Measurements from ENCODE around the gene APOL5. TPM values are rescaled to one million over a fixed set of nuclear protein-coding genes. Genes with fewer than 3 reads are reported as not detected.

The APOL5 gene
- total and polyA plus RNA-seq, 12 donors = 0.06 TPM; not detected in 11

DNA sequence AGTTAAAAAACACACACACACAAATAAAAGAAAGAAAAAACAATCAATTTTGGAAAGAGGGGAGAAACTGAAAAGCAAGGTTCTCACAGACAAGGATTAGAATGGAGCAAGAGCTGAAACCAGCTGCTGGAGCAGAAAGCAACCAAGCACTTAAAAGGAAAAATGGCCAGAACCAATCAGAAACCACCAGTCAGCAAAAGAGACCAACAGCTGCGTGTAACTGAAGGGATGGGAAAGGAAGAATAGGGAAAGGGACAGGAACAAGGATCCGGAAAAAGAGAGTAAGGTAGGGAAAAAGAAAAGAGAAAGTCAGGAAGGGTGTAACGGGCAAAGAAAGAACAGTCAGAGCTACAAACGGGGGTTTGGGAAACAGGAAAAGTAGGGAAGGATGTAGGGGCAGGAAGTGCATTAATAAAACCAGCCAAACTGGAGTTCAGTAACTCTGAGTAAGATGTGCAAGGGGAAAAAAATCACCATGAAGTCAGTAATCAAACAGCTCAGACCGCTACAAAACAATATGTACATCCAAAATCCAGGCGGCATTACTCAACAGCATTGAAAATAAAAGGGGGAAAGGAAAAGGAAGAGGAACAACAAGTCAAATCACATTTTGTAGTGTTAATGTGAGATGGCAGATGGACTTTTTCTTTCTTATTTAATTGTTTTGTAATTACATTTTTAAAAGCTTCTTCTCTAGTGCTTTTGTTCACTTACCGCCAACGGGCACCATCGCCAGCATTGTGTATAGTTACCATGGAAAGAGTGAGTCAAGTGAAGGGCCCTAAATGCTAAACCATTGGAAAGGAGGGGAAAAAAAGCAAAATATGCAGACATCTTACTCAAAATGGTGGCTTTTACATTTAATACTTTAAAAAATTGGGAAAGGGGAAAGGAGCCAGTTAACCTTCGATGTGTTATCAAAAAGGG is 49.2 kb downstream of the APOL5 start:
- 61 to 68% methylated on average over 10 of the region's 10 CpGs for WGBS, 2 donors
- no peak for TF ChIP-seq CTCF (IDR thresholded peaks at IDR 0.05)
- Histone ChIP-seq H3K9me3 (no peaks in the 10 kb centered on the region), H3K27ac (peak overlapping the region in 7 of 10 donors; percentile 0 to 46 (median 18)), H3K36me3 (peaks cover 0 to 25% (median 0%) of the 10 kb centered on the region in 9 donors), H3K27me3 (no peaks in the 10 kb centered on the region), H3K4me1 (peaks cover 0 to 31% (median 8%) of the 10 kb centered on the region in 9 donors), H3K4me3 (peak overlapping the region in 1 of 10 donors; percentile 20)
- peak in 7 of 8 donors; percentile 50 to 75 (median 71) for ATAC-seq
- intact Hi-C loops (cut with DNase I) = loop anchor here in 4 of 10 donors (5.0 to 10.0 kb wide), 3 partner anchors 70 to 155 kb away; no protein-coding TSS in a partner anchor
- no peak for DNase-seq

- no peak overlapping the region for H3K4me3 ChIP-seq
- intact Hi-C loops (cut with DNase I) = loop anchor here in 4 of 10 donors (5.0 to 10.0 kb wide), 3 partner anchors 67 to 152 kb away; no protein-coding TSS in a partner anchor
- H3K4me1 ChIP-seq = peaks cover 0 to 34% (median 8%) of the 10 kb centered on the region in 9 donors
- ATAC-seq (no peak), DNase-seq (no peak)
- H3K36me3 ChIP-seq = peaks cover 0 to 8% (median 0%) of the 10 kb centered on the region in 9 donors
- no peak overlapping the region for H3K27ac ChIP-seq
- no peaks in the 10 kb centered on the region for H3K9me3 ChIP-seq
- no peak for TF ChIP-seq CTCF (IDR thresholded peaks at IDR 0.05)
- no peaks in the 10 kb centered on the region for H3K27me3 ChIP-seq
These were observed 52.3 kb downstream of the APOL5 start for GRCh38 chr22:35769974-35770373.

- WGBS, 2 donors = 83 to 85% methylated on average over 2 of the region's 2 CpGs
- H3K9me3 ChIP-seq = no peaks in the 10 kb centered on the region
- intact Hi-C loops (cut with DNase I) = no loop called here
- peaks cover 0 to 25% (median 7%) of the 10 kb centered on the region in 9 donors for H3K4me1 ChIP-seq
- no peak overlapping the region for H3K27ac ChIP-seq
- no peak overlapping the region for H3K4me3 ChIP-seq
- H3K27me3 ChIP-seq = no peaks in the 10 kb centered on the region
- ATAC-seq = no peak
- no peak for DNase-seq
- TF ChIP-seq CTCF (IDR thresholded peaks at IDR 0.05) = no peak
- H3K36me3 ChIP-seq = peaks cover 0 to 41% (median 0%) of the 10 kb centered on the region in 9 donors
These were observed 57.7 kb downstream of the APOL5 start for GRCh38 chr22:35775339-35775738.

DNA sequence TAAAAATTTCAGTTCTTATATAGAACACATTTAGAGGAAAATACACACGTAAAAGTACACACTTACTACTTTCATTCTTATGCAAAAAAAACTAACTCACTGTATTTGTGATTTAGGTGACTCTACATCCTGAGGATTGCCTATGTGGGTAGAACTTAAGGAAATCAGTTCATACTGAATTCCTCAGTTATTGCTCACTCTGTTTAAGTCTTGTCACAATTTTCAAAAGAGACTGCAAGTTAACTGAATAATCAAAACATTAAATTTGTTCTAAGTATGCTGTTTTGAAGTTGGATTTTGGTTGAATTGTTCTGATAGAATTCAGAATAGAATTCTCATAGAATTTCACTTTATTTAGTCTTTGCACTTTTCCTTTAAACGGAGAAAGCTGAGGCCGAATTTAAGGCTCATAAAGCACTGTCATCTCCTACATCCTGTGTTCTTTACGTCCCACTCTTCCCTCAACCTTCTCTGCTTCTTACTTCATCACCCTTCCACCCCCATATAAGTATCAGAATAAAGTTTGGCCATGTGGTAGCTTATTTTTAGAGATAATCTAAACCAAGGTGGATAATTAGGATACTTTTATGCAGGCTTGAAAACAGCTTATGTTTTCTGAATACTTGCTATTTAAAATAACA is 59.8 kb downstream of the APOL5 start:
- peaks cover 0 to 44% (median 11%) of the 10 kb centered on the region in 9 donors for H3K4me1 ChIP-seq
- H3K27ac ChIP-seq = no peak overlapping the region

More for the DNA sequence above, 59.8 kb downstream of the APOL5 start:
- TF ChIP-seq CTCF (IDR thresholded peaks at IDR 0.05) = no peak
- Histone ChIP-seq H3K4me3 (no peak overlapping the region), H3K36me3 (peaks cover 0 to 45% (median 6%) of the 10 kb centered on the region in 9 donors), H3K9me3 (no peaks in the 10 kb centered on the region), H3K27me3 (no peaks in the 10 kb centered on the region)
- intact Hi-C loops (cut with DNase I) = no loop called here
- 75 to 88% methylated on average over 4 of the region's 4 CpGs for WGBS, 2 donors
- ATAC-seq (no peak), DNase-seq (no peak)

Measured in heart right ventricle (tissue), 16 donors.